ENCODE results near the gene GNPDA1. TPM values are rescaled to one million over a fixed set of nuclear protein-coding genes. Genes with fewer than 3 reads are reported as not detected.

The GNPDA1 gene
- total and polyA plus RNA-seq, 9 of the 15 experiments (the other 6 are each of a cell fraction or from before 2014, with no cell fraction given), result 14.1 to 145 (median 52.2) TPM

DNA sequence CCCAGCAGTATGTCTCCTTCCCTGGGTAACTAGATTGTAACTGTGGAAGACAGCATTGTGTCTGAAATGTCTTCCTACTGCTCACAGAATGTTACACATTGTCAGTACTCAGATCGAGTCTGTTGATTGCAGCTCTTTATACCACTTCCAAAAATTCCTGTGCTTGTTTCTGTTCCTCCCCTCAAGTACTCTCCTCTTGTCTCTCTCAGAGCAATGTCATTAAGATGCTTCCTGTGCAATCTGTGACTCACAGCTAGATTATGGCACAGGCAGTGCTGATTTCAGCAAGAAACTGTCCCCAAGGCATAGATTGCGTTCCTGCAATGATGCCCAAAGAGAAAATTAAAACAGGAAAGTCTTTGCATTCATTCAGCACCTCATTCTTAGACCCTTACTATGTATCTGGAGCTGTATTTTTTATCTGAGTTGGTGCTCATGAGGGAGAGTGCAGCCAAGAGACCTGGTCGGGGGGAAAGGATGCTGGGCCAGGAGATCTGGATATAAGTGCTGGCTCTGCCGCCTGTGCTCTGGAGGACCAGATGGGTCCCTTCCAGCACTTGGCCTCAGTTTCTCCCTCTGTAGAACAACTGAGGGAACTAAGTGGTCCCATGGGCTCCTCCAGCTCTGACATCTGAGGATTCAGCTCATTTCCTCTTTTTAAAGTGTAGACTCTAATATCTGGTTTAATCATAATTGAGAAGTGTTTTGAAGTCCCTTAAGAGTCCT, 40.8 kb upstream of the GNPDA1 start:
- Histone ChIP-seq H2AFZ (ENCODE audit: low read depth, low read length) (no peak overlapping the region), H3K4me2 (ENCODE audit: insufficient read depth, low read length) (no peak overlapping the region), H3K9me3 (replicated peaks; ENCODE audit: control insufficient read depth, insufficient read depth, low read depth, low read length) (no peaks in the 10 kb centered on the region), H3K27ac (ENCODE audit: extremely low read depth, low read depth, low read length) (no peak overlapping the region), H3K27me3 (ENCODE audit: control insufficient read depth in 2 of 2, insufficient read depth in 2 of 2, low read length in 2 of 2) (peaks cover 0 to 4% of the 10 kb centered on the region in 2 experiments; a peak in 1 of 5 replicates), H3K36me3 (ENCODE audit: control insufficient read depth, insufficient read depth, low read length) (no peaks in the 10 kb centered on the region), H3K9me1 (ENCODE audit: control insufficient read depth, insufficient read depth, low read length) (no peaks in the 10 kb centered on the region), H3K4me1 (replicated peaks in 1 of 2; ENCODE audit: control insufficient read depth in 2 of 2, insufficient read depth in 2 of 2, low read length in 2 of 2) (no peaks in the 10 kb centered on the region; a peak in 1 of 5 replicates), H4K20me1 (replicated peaks; ENCODE audit: control insufficient read depth, insufficient read depth, low read length) (no peaks in the 10 kb centered on the region), H3K9ac (ENCODE audit: insufficient read depth in 1 of 2, low read depth in 2 of 2, low read length in 2 of 2) (no peak overlapping the region), H3K79me2 (ENCODE audit: control insufficient read depth, insufficient read depth, low read length) (no peaks in the 10 kb centered on the region), H3K4me3 (no peak overlapping the region)
- intact Hi-C loops (cut with micrococcal nuclease), result no loop called here
- peak in 1 of 4 experiments; percentile 23 for DNase-seq (ENCODE audit: extremely low read depth in 1 of 4, low spot score in 3 of 4)
- 2% methylated on average over 4 of the region's 4 CpGs for WGBS (ENCODE audit: insufficient coverage, low coverage, missing lambda C conversion rate)
- BruUV-seq (replicated peaks), result no TSS peak
- CTCF ChIA-PET (ENCODE audit: low intra/inter-chr PET ratio), result no interaction called here
- FAIRE-seq, result peak; percentile 58
- POLR2A ChIA-PET, result interaction anchor here (0.7 to 1.3 kb wide), 4 partner anchors 9 to 750 kb away, joined by 3 to 5 read pairs (median 4); partner anchors contain the start of gene SLC25A2
- ATAC-seq, result peak; percentile 69
- in situ Hi-C loops (cut with MboI), result no loop called here
- no peak for TF ChIP-seq KLF16 (IDR thresholded peaks at IDR 0.05)
- no peak for TF ChIP-seq POLR3G (IDR thresholded peaks at IDR 0.05; ENCODE audit: extremely low read depth, insufficient read length, insufficient replicate concordance)
- no peak for TF ChIP-seq NCOA4 (IDR thresholded peaks at IDR 0.05; ENCODE audit: partially characterized antibody)
- TF ChIP-seq, protein P1, sequence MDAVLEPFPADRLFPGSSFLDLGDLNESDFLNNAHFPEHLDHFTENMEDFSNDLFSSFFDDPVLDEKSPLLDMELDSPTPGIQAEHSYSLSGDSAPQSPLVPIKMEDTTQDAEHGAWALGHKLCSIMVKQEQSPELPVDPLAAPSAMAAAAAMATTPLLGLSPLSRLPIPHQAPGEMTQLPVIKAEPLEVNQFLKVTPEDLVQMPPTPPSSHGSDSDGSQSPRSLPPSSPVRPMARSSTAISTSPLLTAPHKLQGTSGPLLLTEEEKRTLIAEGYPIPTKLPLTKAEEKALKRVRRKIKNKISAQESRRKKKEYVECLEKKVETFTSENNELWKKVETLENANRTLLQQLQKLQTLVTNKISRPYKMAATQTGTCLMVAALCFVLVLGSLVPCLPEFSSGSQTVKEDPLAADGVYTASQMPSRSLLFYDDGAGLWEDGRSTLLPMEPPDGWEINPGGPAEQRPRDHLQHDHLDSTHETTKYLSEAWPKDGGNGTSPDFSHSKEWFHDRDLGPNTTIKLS (IDR thresholded peaks at IDR 0.05; ENCODE audit: borderline replicate concordance, low read depth), result no peak
- TF ChIP-seq ZNF232 (CRISPR knock-in tag; IDR thresholded peaks at IDR 0.05), result no peak
- no peak for TF ChIP-seq ZNF699 (CRISPR knock-in tag; IDR thresholded peaks at IDR 0.05; ENCODE audit: insufficient replicate concordance)
- peak; percentile 41; the same call in 1 of the 2 replicates for TF ChIP-seq CTBP1 (IDR thresholded peaks at IDR 0.05; ENCODE audit: borderline replicate concordance)
- TF ChIP-seq ARID1B (IDR thresholded peaks at IDR 0.05), result 0 out of 2 replicates have a peak, but pooled peaks have one; percentile 7
- TF ChIP-seq, protein P2, sequence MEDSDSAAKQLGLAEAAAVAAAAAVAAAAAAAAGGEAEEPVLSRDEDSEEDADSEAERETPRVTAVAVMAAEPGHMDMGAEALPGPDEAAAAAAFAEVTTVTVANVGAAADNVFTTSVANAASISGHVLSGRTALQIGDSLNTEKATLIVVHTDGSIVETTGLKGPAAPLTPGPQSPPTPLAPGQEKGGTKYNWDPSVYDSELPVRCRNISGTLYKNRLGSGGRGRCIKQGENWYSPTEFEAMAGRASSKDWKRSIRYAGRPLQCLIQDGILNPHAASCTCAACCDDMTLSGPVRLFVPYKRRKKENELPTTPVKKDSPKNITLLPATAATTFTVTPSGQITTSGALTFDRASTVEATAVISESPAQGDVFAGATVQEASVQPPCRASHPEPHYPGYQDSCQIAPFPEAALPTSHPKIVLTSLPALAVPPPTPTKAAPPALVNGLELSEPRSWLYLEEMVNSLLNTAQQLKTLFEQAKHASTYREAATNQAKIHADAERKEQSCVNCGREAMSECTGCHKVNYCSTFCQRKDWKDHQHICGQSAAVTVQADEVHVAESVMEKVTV (CRISPR knock-in tag; IDR thresholded peaks at IDR 0.05), result no peak
- no peak for TF ChIP-seq ZNF644 (tag; IDR thresholded peaks at IDR 0.05; ENCODE audit: low read depth)
- TF ChIP-seq CBX8 (IDR thresholded peaks at IDR 0.05; ENCODE audit: borderline replicate concordance, extremely low read depth, low read depth, low read length, poor library complexity, severe bottlenecking), result no peak
- no peak for TF ChIP-seq ZBTB1 (CRISPR knock-in tag; IDR thresholded peaks at IDR 0.05; ENCODE audit: borderline replicate concordance, low read depth)
- 0 out of 4 replicates have a peak, but pooled peaks of 1 of the 2 experiments have one; percentile 20 for TF ChIP-seq HDAC1 (IDR thresholded peaks at IDR 0.05)
- no peak for TF ChIP-seq ELF2 (CRISPR knock-in tag; IDR thresholded peaks at IDR 0.05)
- TF ChIP-seq SP2 (IDR thresholded peaks at IDR 0.05; ENCODE audit: extremely low read depth, low read depth, low read length, poor library complexity, severe bottlenecking), result no peak
- TF ChIP-seq, protein P3, sequence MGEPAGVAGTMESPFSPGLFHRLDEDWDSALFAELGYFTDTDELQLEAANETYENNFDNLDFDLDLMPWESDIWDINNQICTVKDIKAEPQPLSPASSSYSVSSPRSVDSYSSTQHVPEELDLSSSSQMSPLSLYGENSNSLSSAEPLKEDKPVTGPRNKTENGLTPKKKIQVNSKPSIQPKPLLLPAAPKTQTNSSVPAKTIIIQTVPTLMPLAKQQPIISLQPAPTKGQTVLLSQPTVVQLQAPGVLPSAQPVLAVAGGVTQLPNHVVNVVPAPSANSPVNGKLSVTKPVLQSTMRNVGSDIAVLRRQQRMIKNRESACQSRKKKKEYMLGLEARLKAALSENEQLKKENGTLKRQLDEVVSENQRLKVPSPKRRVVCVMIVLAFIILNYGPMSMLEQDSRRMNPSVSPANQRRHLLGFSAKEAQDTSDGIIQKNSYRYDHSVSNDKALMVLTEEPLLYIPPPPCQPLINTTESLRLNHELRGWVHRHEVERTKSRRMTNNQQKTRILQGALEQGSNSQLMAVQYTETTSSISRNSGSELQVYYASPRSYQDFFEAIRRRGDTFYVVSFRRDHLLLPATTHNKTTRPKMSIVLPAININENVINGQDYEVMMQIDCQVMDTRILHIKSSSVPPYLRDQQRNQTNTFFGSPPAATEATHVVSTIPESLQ (CRISPR knock-in tag; IDR thresholded peaks at IDR 0.05), result no peak
